Gastrocnemius medialis (tissue), 4 donors: Measurements from ENCODE around the gene VTN.

Experiments
- POLR2A ChIP-seq, 2 donors: fragments of 450-650 bp; IDR thresholded peaks; one replicate each; pipeline ENCODE4 v1.6.1; 2017; ENCODE audit warnings: antibody characterized with exemption in 2 of 2, mild to moderate bottlenecking in 2 of 2, moderate library complexity in 2 of 2
- TF ChIP-seq, protein P1 (sequence below), 5 experiments: fragments of 450-650 bp in 3 of 5; fragments of 200-600 bp in 2 of 5; sonication (generic) in 2 of 5; IDR thresholded peaks in 4 of 5; conservative IDR thresholded peaks in 1 of 5; 1 replicate in 4 of 5; 2 replicates in 1 of 5; pipeline ENCODE4 v1.5.1; 2016 to 2019; ENCODE audit warnings: antibody characterized with exemption in 5 of 5, mild to moderate bottlenecking in 3 of 5, moderate library complexity in 3 of 5

GRCh38 chr17:28384281-28385036, 14.4 kb upstream of the VTN start:
- TF ChIP-seq, protein P1, sequence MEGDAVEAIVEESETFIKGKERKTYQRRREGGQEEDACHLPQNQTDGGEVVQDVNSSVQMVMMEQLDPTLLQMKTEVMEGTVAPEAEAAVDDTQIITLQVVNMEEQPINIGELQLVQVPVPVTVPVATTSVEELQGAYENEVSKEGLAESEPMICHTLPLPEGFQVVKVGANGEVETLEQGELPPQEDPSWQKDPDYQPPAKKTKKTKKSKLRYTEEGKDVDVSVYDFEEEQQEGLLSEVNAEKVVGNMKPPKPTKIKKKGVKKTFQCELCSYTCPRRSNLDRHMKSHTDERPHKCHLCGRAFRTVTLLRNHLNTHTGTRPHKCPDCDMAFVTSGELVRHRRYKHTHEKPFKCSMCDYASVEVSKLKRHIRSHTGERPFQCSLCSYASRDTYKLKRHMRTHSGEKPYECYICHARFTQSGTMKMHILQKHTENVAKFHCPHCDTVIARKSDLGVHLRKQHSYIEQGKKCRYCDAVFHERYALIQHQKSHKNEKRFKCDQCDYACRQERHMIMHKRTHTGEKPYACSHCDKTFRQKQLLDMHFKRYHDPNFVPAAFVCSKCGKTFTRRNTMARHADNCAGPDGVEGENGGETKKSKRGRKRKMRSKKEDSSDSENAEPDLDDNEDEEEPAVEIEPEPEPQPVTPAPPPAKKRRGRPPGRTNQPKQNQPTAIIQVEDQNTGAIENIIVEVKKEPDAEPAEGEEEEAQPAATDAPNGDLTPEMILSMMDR (IDR thresholded peaks at IDR 0.05 in 4 of 5, conservative IDR thresholded peaks at IDR 0.05 in 1 of 5), result no peak
- no peak for TF ChIP-seq POLR2A (IDR thresholded peaks at IDR 0.05)
